ENCODE measurements around the gene SASH3.

- TF ChIP-seq CTCF (IDR thresholded peaks at IDR 0.05; ENCODE audit: low read depth, low read length, poor library complexity, severe bottlenecking) (peak; percentile 58), EZH2phosphoT487 (IDR thresholded peaks at IDR 0.05; ENCODE audit: borderline replicate concordance, low read length) (no peak)
These were observed 43.4 kb downstream of the SASH3 start for GRCh38 chrX:129823115-129823514.
